DOHH2 (cell line): Measurements from ENCODE around the gene VGF.
A peak's percentile ranks its signal among the peaks of the same experiment; 100 is the strongest.

Source experiments
- H3F3A ChIP-seq: fragments of 200-600 bp; sonication (generic), shearing (Covaris generic); 2 replicates; pipeline ENCODE4 v1.6.0; 2016; ENCODE audit warnings: antibody characterized with exemption, mild to moderate bottlenecking; ENCODE audit not compliant: control insufficient read depth, insufficient read depth
- H3K27ac ChIP-seq: fragments of 200-600 bp; sonication (generic); 2 replicates; pipeline ENCODE4 v1.5.1; 2014; ENCODE audit warnings: low read depth, mild to moderate bottlenecking, low read length, moderate library complexity
- H3K27me3 ChIP-seq: fragments of 200-600 bp; sonication (generic); 2 replicates; pipeline ENCODE4 v1.6.1; 2014; ENCODE audit warnings: mild to moderate bottlenecking, low read length, mixed read lengths; ENCODE audit not compliant: control insufficient read depth
- H3K36me3 ChIP-seq: fragments of 200-600 bp; sonication (generic); 2 replicates; pipeline ENCODE4 v1.6.1; 2014; ENCODE audit warnings: mild to moderate bottlenecking, low read length, moderate library complexity, mixed read lengths; ENCODE audit not compliant: control insufficient read depth
- H3K4me1 ChIP-seq: fragments of 200-600 bp; sonication (generic); 2 replicates; pipeline ENCODE4 v1.6.1; 2014; ENCODE audit warnings: mild to moderate bottlenecking, low read length, mixed read lengths; ENCODE audit not compliant: control insufficient read depth
- H3K4me2 ChIP-seq: fragments of 200-600 bp; sonication (generic); 2 replicates; pipeline ENCODE4 v1.6.0; 2014; ENCODE audit warnings: mild to moderate bottlenecking, low read length, moderate library complexity
- H3K4me3 ChIP-seq: fragments of 200-600 bp; sonication (generic); 2 replicates; pipeline ENCODE4 v1.5.1; 2014; ENCODE audit warnings: mild to moderate bottlenecking, low read length, mixed read lengths
- H3K79me2 ChIP-seq: fragments of 200-600 bp; sonication (generic); 2 replicates; pipeline ENCODE4 v1.6.1; 2014; ENCODE audit warnings: mild to moderate bottlenecking, low read length, mixed read lengths; ENCODE audit not compliant: control insufficient read depth
- H3K9me2 ChIP-seq: fragments of 200-600 bp; sonication (generic); replicated peaks from 2 replicates; pipeline ENCODE4 v1.6.1; 2014; ENCODE audit warnings: mild to moderate bottlenecking, low read length, mixed read lengths; ENCODE audit not compliant: control insufficient read depth
- H3K9me3 ChIP-seq: fragments of 200-600 bp; sonication (generic); 2 replicates; pipeline ENCODE4 v1.6.1; 2014; ENCODE audit warnings: antibody characterized with exemption, low read length, mixed read lengths; ENCODE audit not compliant: control insufficient read depth, insufficient read depth
- H4K20me1 ChIP-seq: fragments of 200-600 bp; sonication (generic); 2 replicates; pipeline ENCODE4 v1.6.0; 2014; ENCODE audit warnings: low read depth, mild to moderate bottlenecking, antibody characterized with exemption, low read length, moderate library complexity; ENCODE audit not compliant: control insufficient read depth, insufficient read depth
- CTCF ChIP-seq: fragments of 200-600 bp; sonication (generic); IDR thresholded peaks from one replicate; pipeline ENCODE4 v1.5.1; 2014; ENCODE audit warnings: antibody characterized with exemption, mild to moderate bottlenecking, low read depth, low read length; ENCODE audit not compliant: poor library complexity, severe bottlenecking
- EZH2phosphoT487 ChIP-seq: fragments of 200-600 bp; sonication (generic); IDR thresholded peaks from 2 replicates; pipeline ENCODE4 v1.6.1; 2017; ENCODE audit warnings: borderline replicate concordance, mild to moderate bottlenecking, antibody characterized with exemption, low read length, moderate library complexity, mixed read lengths

VGF gene

GRCh38 chr7:101166909-101167644 lies 1.7 kb upstream of the VGF start:
- TF ChIP-seq CTCF, result no peak
- TF ChIP-seq EZH2phosphoT487, result no peak
- Histone ChIP-seq H3F3A (peaks cover 12% of the 10 kb centered on the region), H4K20me1 (peaks cover 35% of the 10 kb centered on the region), H3K9me3 (no peaks in the 10 kb centered on the region), H3K79me2 (peaks cover 12% of the 10 kb centered on the region), H3K27ac (no peak overlapping the region), H3K4me2 (0 out of 2 replicates have a peak overlapping the region, but pooled peaks have one; percentile 6), H3K4me3 (no peak overlapping the region), H3K27me3 (peaks cover 61% of the 10 kb centered on the region), H3K36me3 (peaks cover under 1% of the 10 kb centered on the region; the same call in 1 of the 2 replicates), H3K4me1 (peaks cover 64% of the 10 kb centered on the region), H3K9me2 (no peaks in the 10 kb centered on the region)

- Histone ChIP-seq H3K27ac (no peak overlapping the region), H3K27me3 (peaks cover 56% of the 10 kb centered on the region), H3K9me3 (no peaks in the 10 kb centered on the region), H3K4me3 (no peak overlapping the region), H3K79me2 (peaks cover 12% of the 10 kb centered on the region), H3K9me2 (no peaks in the 10 kb centered on the region), H3F3A (peaks cover 17% of the 10 kb centered on the region), H3K4me1 (peaks cover 63% of the 10 kb centered on the region), H3K4me2 (no peak overlapping the region), H4K20me1 (peaks cover 35% of the 10 kb centered on the region), H3K36me3 (peaks cover 5% of the 10 kb centered on the region; the same call in 1 of the 2 replicates)
- TF ChIP-seq CTCF, result no peak
- TF ChIP-seq EZH2phosphoT487, result no peak
Measured at GRCh38 chr7:101166648-101166908, 1.2 kb upstream of the VGF start.

- peaks cover 7% of the 10 kb centered on the region; the same call in 1 of the 2 replicates for H3K36me3 ChIP-seq
- peaks cover 12% of the 10 kb centered on the region for H3K79me2 ChIP-seq
- H3K27me3 ChIP-seq, result peaks cover 51% of the 10 kb centered on the region
- H3K9me2 ChIP-seq, result no peaks in the 10 kb centered on the region
- H3K9me3 ChIP-seq, result no peaks in the 10 kb centered on the region
- H4K20me1 ChIP-seq, result peaks cover 35% of the 10 kb centered on the region
- peak overlapping the region; percentile 40 for H3K4me3 ChIP-seq
- H3K4me1 ChIP-seq, result peaks cover 63% of the 10 kb centered on the region
- peaks cover 20% of the 10 kb centered on the region for H3F3A ChIP-seq
- peak overlapping the region; percentile 72 for H3K4me2 ChIP-seq
- H3K27ac ChIP-seq, result no peak overlapping the region
- TF ChIP-seq EZH2phosphoT487, result no peak
- no peak for TF ChIP-seq CTCF
Measured at GRCh38 chr7:101165958-101166647, 734 bp upstream of the VGF start.
